ENCODE data around the gene KSR1. TPM values are rescaled to one million over a fixed set of nuclear protein-coding genes. Genes with fewer than 3 reads are reported as not detected.
"Not testable (repeated sequence)": the region's sequence is repeated elsewhere in the genome, so short reads cannot be mapped to it uniquely, and the experiment has no call there.

KSR1 gene
- total and polyA plus RNA-seq, 5 experiments from 2014 or later, result 0.73 to 25.4 (median 2.0) TPM

GRCh38 chr17:27496437-27496943, 40.2 kb downstream of the KSR1 start:
- DNase-seq (no peak), ATAC-seq (no peak)
- Mint-ChIP-seq H3K27ac (peak overlapping the region in 2 of 10 donors; percentile 50 to 55), H3K4me1 (peaks cover 0 to 22% (median 9%) of the 10 kb centered on the region in 4 donors), H3K36me3 (peaks cover 7 to 19% (median 18%) of the 10 kb centered on the region in 3 donors), H3K4me3 (no peak overlapping the region), H3K27me3 (no peaks in the 10 kb centered on the region), H3K9me3 (peaks cover 0 to 23% (median 7%) of the 10 kb centered on the region in 9 donors)
- POLR2A ChIA-PET, result no interaction called here

GRCh38 chr17:27496971-27497370, 40.7 kb downstream of the KSR1 start:
- peaks cover 7 to 23% (median 19%) of the 10 kb centered on the region in 3 donors for H3K36me3 Mint-ChIP-seq

GRCh38 chr17:27497696-27498095, 41.4 kb downstream of the KSR1 start:
- peaks cover 0 to 26% (median 7%) of the 10 kb centered on the region in 9 donors for H3K9me3 Mint-ChIP-seq
- no peak for ATAC-seq
- DNase-seq, result no peak
- H3K4me3 Mint-ChIP-seq, result no peak overlapping the region
- H3K27me3 Mint-ChIP-seq, result no peaks in the 10 kb centered on the region
- H3K4me1 Mint-ChIP-seq, result peaks cover 0 to 20% (median 9%) of the 10 kb centered on the region in 4 donors
- no peak overlapping the region for H3K27ac Mint-ChIP-seq
- H3K36me3 Mint-ChIP-seq, result peaks cover 9 to 23% (median 19%) of the 10 kb centered on the region in 3 donors
- POLR2A ChIA-PET, result no interaction called here

More at GRCh38 chr17:27496971-27497370, 40.7 kb downstream of the KSR1 start:
- H3K27me3 Mint-ChIP-seq, result no peaks in the 10 kb centered on the region
- POLR2A ChIA-PET, result no interaction called here
- ATAC-seq (no peak), DNase-seq (no peak)
- no peak overlapping the region for H3K27ac Mint-ChIP-seq
- H3K4me1 Mint-ChIP-seq, result peaks cover 0 to 20% (median 9%) of the 10 kb centered on the region in 4 donors
- peaks cover 0 to 26% (median 7%) of the 10 kb centered on the region in 9 donors for H3K9me3 Mint-ChIP-seq
- no peak overlapping the region for H3K4me3 Mint-ChIP-seq

GRCh38 chr17:27498615-27499309, 42.5 kb downstream of the KSR1 start:
- Mint-ChIP-seq H3K36me3 (peaks cover 9 to 23% (median 19%) of the 10 kb centered on the region in 3 donors), H3K27me3 (no peaks in the 10 kb centered on the region), H3K4me3 (no peak overlapping the region), H3K9me3 (peaks cover 0 to 26% (median 7%) of the 10 kb centered on the region in 9 donors), H3K4me1 (peaks cover 0 to 21% (median 9%) of the 10 kb centered on the region in 4 donors), H3K27ac (no peak overlapping the region)
- POLR2A ChIA-PET, result no interaction called here
- DNase-seq, result no peak
- no peak for ATAC-seq

GRCh38 chr17:27499451-27500265, 43.4 kb downstream of the KSR1 start:
- Mint-ChIP-seq H3K4me3 (no peak overlapping the region), H3K27ac (no peak overlapping the region), H3K9me3 (peaks cover 0 to 26% (median 7%) of the 10 kb centered on the region in 9 donors), H3K4me1 (peaks cover 0 to 16% (median 9%) of the 10 kb centered on the region in 4 donors), H3K36me3 (peaks cover 9 to 23% (median 19%) of the 10 kb centered on the region in 3 donors), H3K27me3 (no peaks in the 10 kb centered on the region)
- no peak for ATAC-seq
- POLR2A ChIA-PET, result no interaction called here
- DNase-seq, result no peak

GRCh38 chr17:27501338-27501737, 45.1 kb downstream of the KSR1 start:
- H3K27ac Mint-ChIP-seq, H3K27me3 Mint-ChIP-seq, H3K4me3 Mint-ChIP-seq, ATAC-seq, DNase-seq, POLR2A ChIA-PET: not testable (repeated sequence)
- peaks cover 0 to 26% (median 7%) of the 10 kb centered on the region in 9 donors for H3K9me3 Mint-ChIP-seq
- peaks cover 9 to 23% (median 19%) of the 10 kb centered on the region in 3 donors for H3K36me3 Mint-ChIP-seq
- H3K4me1 Mint-ChIP-seq, result peaks cover 9 to 17% (median 12%) of the 10 kb centered on the region in 4 donors

- peaks cover 9 to 23% (median 19%) of the 10 kb centered on the region in 3 donors for H3K36me3 Mint-ChIP-seq
- no peaks in the 10 kb centered on the region for H3K27me3 Mint-ChIP-seq
- H3K27ac Mint-ChIP-seq, result no peak overlapping the region
- no peak overlapping the region for H3K4me3 Mint-ChIP-seq
- POLR2A ChIA-PET, result no interaction called here
- H3K9me3 Mint-ChIP-seq, result peaks cover 0 to 26% (median 7%) of the 10 kb centered on the region in 9 donors
- DNase-seq, result no peak
- H3K4me1 Mint-ChIP-seq, result peaks cover 11 to 24% (median 17%) of the 10 kb centered on the region in 4 donors
- ATAC-seq, result no peak
These were observed 46.5 kb downstream of the KSR1 start for GRCh38 chr17:27502526-27503324.

GRCh38 chr17:27503611-27504010, 47.4 kb downstream of the KSR1 start:
- peaks cover 9 to 24% (median 17%) of the 10 kb centered on the region in 4 donors for H3K4me1 Mint-ChIP-seq
- H3K9me3 Mint-ChIP-seq, result peaks cover 0 to 26% (median 7%) of the 10 kb centered on the region in 9 donors
- no peak overlapping the region for H3K4me3 Mint-ChIP-seq
- no peaks in the 10 kb centered on the region for H3K27me3 Mint-ChIP-seq
- no peak for ATAC-seq
- no peak for DNase-seq
- H3K36me3 Mint-ChIP-seq, result peaks cover 9 to 22% (median 19%) of the 10 kb centered on the region in 3 donors
- no peak overlapping the region for H3K27ac Mint-ChIP-seq
- POLR2A ChIA-PET, result no interaction called here

GRCh38 chr17:27504188-27504995, 48.1 kb downstream of the KSR1 start:
- H3K27ac Mint-ChIP-seq, result no peak overlapping the region
- DNase-seq (no peak), ATAC-seq (no peak)
- POLR2A ChIA-PET, result no interaction called here
- no peak overlapping the region for H3K4me3 Mint-ChIP-seq
- H3K27me3 Mint-ChIP-seq, result no peaks in the 10 kb centered on the region
- H3K9me3 Mint-ChIP-seq, result peaks cover 0 to 23% (median 7%) of the 10 kb centered on the region in 9 donors
- peaks cover 9 to 20% (median 12%) of the 10 kb centered on the region in 3 donors for H3K36me3 Mint-ChIP-seq
- H3K4me1 Mint-ChIP-seq, result peaks cover 6 to 24% (median 17%) of the 10 kb centered on the region in 4 donors

GRCh38 chr17:27506348-27507218, 50.3 kb downstream of the KSR1 start:
- no peak overlapping the region for H3K27ac Mint-ChIP-seq
- H3K27me3 Mint-ChIP-seq, result no peaks in the 10 kb centered on the region
- POLR2A ChIA-PET, result interaction anchor here (1.1 kb wide), 1 partner anchor 18 kb away, joined by 3 read pairs; no protein-coding TSS in a partner anchor
- no peak for DNase-seq
- H3K4me1 Mint-ChIP-seq, result peaks cover 12 to 24% (median 20%) of the 10 kb centered on the region in 4 donors
- peaks cover 0 to 4% (median 2%) of the 10 kb centered on the region in 3 donors for H3K36me3 Mint-ChIP-seq
- peaks cover 0 to 9% (median 0%) of the 10 kb centered on the region in 9 donors for H3K9me3 Mint-ChIP-seq
- no peak for ATAC-seq
- peak overlapping the region in 1 of 10 donors; percentile 20 for H3K4me3 Mint-ChIP-seq
